HG03135 (cell line): ENCODE results near the gene STK38L.
A peak's percentile ranks its signal among the peaks of the same experiment; 100 is the strongest.
"Not testable (repeated sequence)": the region's sequence is repeated elsewhere in the genome, so short reads cannot be mapped to it uniquely, and the experiment has no call there.

Experiments
- ATAC-seq: cut with Tn5 transposase; IDR thresholded peaks from one replicate; pipeline ENCODE4 v1.9.1; 2021; ENCODE audit warnings: mild to moderate bottlenecking, moderate library complexity; ENCODE audit not compliant: unreplicated experiment

STK38L gene

GRCh38 chr12:27226407-27226929, 17.6 kb upstream of the STK38L start:
- no peak for ATAC-seq

DNA sequence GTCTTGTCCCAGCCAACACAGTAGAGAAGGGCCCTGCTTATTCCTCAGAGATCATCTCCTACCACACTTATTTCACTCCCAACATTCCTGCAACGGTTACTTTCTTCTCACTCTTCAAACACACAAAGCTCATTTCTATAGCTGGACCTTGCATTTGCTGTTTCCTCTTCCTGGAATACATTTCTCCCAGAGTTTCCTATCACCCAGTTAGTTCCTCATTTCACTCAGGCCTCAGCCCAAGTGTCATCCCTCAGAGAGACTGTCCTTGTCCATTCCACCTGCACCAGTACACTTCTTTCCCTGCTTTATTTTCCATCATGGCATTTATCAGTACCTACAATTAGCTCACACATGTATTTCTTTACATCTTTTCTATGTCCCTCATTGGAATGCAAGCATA, 14.7 kb upstream of the STK38L start:
- ATAC-seq: no peak

DNA sequence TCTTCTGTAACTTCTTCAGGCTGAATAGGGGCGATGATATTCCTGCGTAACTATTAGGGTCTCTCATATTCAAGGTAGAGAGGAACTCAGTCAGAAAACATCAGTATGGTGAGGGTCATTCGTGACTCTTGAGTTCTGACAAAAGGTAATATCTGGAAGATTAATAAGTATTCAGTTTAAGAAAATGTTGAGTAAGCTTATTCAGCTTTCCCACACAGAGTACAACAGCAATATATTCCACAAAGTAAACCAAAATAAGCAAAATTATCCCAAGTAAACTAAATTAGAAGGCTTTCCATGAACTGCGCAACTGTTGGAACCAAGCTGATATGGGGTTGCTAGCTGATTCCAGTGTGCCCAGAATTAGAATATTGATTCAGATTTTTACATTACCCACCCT, 12.7 kb upstream of the STK38L start:
- ATAC-seq: not testable (repeated sequence)

DNA sequence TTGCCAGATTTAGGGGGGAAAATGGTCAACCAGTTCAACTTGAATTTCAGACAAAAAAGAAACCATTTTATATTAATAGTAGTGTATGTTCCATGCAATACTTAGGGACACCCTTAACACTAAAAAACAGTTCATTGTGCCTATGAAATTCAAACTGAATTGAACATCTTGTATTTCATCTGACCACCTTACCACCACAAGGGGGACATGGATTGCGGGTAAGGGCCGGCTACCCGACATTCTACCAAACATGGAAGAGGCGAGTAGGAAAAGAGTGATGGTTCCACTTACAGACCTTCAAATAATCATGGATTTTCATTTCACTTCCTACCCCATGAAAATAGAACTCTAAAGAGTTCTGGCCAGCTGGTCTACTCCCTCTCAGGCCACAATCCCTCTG, 10.3 kb upstream of the STK38L start:
- ATAC-seq: no peak

- no peak for ATAC-seq
These were observed 7.6 kb upstream of the STK38L start for GRCh38 chr12:27236498-27236897.

DNA sequence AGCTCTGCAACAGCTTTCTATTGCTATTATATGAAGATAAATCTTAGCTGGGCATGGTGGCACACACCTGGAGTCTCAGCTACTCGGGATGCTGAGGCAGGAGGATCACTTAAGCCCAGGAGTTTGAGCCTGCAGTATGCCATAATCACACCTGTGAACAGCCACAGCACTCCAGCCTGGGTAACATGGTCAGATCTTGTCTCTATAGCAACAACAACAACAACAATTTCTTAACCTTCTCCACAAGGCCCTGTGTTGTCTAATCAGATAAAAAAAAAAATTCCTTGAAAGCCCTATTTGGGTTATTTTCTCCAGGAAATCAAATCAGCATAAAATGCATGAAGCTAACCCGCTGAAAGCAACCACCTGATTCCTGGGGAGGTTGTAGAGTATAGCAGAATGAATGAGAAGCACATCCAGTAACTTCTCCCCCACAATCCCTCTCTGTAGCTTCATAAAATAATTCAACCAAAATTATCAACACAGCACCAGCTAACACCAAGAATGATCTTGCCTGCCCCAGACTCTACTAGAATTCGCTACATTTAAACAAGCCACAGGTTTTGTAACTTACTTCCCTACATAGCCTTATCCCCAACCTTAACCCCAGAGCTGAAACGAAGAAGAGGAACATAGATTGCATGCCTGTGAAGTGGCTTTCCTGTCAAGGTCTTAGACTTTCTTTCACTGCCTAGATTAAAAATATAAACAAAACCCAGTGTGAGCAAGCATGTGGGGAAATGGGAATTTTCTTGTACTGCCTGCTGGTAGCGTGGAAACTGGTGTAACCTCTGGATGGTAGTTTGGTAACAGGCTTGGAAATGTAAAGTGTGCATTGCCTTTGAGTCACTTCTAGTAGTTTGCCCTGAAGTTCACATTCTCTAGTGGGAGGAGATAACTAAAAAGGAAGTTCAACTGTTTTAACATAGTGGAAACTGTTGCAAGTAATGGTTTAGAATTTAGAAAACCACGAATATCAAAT, 6.0 kb upstream of the STK38L start:
- peak; percentile 65 for ATAC-seq

DNA sequence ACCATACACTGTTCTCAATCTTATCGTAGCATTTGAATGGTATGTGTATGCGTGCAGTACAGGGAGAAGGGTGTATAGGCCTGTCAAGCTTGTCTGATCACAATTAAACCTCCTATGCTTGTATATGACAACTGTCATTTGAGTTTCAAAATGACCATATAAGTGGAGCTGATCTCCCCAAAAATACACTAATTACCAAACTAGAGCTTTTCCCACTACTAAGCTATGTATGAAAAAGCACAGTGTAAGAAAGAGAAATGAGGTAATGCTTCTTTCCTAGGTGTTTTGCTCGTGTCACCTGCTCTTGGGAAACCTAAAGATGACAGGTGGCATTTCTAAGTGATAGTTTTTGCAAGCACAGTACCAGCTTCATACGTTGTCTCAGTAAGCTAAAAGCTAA, 1.1 kb upstream of the STK38L start:
- no peak for ATAC-seq

- no peak for ATAC-seq
These were observed 803 bp downstream of the STK38L start for GRCh38 chr12:27244689-27245488.

- ATAC-seq: no peak
These were observed 2.1 kb downstream of the STK38L start for GRCh38 chr12:27246141-27246540.

- no peak for ATAC-seq
These were observed 2.7 kb downstream of the STK38L start for GRCh38 chr12:27246774-27247173.

GRCh38 chr12:27252934-27253333, 8.8 kb downstream of the STK38L start:
- ATAC-seq: no peak

DNA sequence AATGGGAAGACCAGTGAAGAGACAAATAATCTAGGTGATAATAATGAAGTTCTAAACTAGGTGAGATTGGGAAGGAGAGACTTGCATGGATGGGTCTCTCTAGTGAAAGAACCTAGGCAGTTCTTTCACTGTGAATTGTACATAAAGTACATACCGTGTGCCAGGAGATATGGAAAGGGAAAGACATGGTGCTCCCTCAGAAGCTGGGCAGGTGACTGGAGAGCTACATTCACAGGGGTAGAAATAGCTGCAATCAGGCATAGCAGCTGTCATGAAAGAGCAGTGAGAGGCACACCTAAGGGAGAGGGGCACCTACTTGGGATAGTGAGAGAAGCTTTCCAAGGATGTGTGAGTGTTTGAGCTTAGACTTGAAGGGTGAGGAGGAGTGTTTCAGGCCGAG, 9.3 kb downstream of the STK38L start:
- ATAC-seq: no peak

DNA sequence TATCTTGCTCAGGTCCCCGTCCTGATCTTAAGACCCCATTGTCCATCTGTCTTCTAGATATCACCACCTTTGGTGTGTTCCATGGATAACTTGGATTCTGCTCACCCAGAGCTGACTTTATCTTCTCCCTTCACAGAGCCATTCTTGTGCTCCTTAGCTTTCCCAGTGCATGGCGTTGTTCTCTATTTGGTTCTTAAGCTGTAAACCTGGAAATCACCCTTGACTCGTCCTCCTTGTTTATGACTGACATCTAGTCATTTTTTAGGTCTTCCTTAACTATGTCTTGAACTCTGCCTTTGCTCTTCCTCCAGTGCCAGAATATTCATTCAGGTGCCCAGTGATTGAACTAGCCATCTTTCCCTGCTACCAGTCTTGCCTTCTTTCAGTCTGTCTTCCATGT, 11.7 kb downstream of the STK38L start:
- no peak for ATAC-seq

- ATAC-seq: no peak
These were observed 13.2 kb downstream of the STK38L start for GRCh38 chr12:27257104-27257843.

GRCh38 chr12:27260746-27261145, 16.7 kb downstream of the STK38L start:
- no peak for ATAC-seq

GRCh38 chr12:27261866-27262265, 17.8 kb downstream of the STK38L start:
- no peak for ATAC-seq

DNA sequence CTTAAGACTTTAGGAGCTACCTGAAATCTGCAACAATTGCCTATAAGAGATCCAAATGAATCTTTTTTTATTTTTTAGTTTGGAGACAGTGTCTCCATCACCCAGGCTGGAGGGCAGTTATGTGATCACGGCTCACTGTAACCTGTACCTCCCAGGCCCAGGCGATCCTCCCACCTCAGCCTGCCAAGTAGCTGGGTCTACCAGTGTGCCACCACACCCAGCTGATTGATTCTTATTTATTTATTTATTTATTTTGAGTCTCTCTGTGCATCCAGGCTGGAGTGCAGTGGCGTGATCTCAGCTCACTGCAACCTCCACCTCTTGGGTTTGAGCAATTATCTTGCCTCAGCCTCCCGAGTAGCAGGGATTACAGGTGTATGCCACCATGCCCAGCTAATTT, 26.1 kb downstream of the STK38L start:
- no peak for ATAC-seq

DNA sequence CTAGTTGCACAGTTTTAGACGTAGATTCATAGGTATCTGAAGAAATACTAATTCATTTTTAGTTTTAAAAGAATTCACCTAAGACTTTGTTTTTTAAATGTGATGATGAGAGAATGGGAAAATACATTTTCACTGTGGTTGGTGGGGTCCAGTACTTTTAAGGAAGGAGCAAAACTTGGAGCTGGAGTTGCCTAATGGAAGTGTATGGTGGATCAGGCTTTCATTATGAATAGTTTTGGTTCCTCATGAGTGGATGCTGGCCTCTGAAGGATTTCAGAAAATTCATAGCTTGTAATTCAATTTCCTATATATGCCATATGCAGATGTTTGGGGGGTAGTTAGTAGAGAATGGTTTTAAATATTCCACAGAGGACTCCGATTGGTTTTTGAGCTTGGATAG, 27.1 kb downstream of the STK38L start:
- ATAC-seq: no peak

DNA sequence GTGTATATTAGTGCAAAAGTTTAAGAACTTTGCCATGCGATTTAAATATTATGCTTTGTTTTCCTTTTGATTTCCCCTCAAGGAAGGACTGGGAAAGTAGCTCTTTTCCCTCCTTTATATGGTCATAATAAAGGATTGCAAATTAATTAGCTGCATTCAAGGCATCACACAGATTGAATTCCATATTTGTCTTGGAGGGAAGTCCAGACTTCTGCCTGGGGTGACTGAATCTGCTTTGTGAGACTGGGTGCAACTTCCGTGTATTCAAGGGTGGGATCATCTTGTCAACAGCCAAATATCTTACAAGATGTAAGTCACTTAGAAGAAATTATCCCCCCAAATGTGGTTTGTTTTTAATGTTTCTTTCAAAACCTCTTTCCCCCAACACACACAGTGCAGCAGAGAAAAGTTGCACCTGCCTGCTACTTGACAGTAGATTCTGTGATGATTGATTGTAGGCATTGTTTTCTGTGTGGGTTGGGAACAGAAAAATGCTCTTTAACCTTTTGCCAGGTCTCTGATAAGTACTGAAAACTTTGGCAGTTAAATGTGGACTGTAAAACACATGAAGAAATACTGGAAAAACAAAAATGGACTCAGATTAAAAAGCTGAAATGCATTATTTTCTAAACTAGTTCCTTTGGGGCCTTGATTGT, 28.4 kb downstream of the STK38L start:
- no peak for ATAC-seq

- ATAC-seq: no peak
These were observed 29.0 kb downstream of the STK38L start for GRCh38 chr12:27273114-27273513.
